ENCODE measurements around the gene NLRP6. TPM values are rescaled to one million over a fixed set of nuclear protein-coding genes. Genes with fewer than 3 reads are reported as not detected.

Gene NLRP6
- total RNA-seq, 1 experiment from 2014 or later = 0.55 TPM

DNA sequence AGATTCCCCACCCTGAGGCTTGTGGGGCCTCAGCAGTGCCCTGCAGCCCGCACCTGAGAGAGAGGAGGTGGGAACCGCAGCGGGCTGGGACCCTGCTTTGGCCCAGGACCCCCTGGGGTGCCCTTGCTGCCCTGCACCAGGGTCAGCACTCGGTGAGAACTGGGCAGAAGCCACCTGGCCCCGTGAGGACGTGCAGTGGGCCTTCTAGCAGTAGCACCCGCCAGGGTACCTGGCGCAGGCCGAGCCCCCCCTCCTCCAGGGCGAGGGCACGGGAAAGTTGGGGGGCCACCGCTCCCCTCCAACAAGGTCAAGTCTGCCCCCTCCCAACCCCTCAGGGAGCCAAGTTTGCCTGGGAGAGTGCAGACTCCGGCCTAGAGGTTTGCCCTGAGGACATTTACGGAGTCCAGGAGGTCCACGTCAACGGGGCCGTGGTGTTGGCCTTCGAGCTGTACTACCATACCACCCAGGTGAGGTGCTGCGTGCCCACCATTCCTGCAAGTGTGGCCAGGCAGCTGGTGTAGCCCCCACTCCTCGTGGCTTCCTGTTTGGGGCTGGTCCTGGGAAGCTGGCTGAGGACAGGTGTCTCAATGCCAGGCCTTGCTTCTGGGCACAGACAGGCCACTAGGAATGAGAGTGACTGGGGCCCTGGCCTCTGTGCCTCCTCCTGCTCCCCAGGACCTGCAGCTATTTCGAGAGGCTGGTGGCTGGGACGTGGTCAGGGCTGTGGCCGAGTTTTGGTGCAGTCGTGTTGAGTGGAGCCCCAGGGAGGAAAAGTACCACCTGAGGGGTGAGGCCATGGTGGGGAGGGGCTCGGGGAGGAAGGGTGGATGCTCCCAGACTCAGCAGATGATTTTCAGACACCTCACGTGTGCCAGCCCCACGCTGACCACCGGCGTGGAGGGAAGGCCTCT, 14.3 kb downstream of the NLRP6 start:
- H3K36me3 ChIP-seq (replicated peaks; ENCODE audit: control insufficient read depth, insufficient read depth, low read length) = peaks cover 2% of the 10 kb centered on the region
- DNase-seq = peak; percentile 30
- peaks cover 11% of the 10 kb centered on the region for H3K27me3 ChIP-seq (ENCODE audit: control insufficient read depth, insufficient read depth, low read length)
- no peak overlapping the region for H3K4me3 ChIP-seq (ENCODE audit: insufficient read depth, low read depth, low read length)

DNA sequence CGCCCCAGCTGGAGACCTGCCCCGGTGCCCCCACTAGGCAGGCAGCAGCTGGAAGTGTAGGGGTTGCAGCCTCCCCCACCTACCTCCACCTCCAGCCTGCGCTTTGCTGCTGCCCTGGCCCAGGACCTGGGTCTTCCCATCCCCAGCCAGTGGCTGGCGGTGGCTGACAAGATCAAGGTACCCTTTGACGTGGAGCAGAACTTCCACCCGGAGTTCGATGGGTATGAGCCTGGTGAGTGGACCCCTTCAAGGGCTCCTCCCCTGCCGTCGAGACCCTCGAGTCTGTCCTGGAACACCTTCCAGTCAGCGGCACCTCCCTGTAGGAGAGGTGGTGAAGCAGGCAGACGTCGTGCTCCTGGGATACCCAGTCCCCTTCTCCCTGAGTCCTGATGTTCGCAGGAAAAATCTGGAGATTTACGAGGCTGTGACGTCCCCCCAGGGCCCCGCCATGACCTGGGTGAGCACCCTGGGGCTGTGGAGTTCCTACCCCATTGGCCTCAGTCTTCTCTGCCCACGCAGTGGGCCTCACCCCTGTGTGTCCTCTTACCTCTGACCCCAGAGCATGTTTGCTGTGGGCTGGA, 15.2 kb downstream of the NLRP6 start:
- peak; percentile 33 for DNase-seq
- Histone ChIP-seq H3K4me3 (ENCODE audit: insufficient read depth, low read depth, low read length) (no peak overlapping the region), H3K27me3 (ENCODE audit: control insufficient read depth, insufficient read depth, low read length) (peaks cover 2% of the 10 kb centered on the region), H3K36me3 (replicated peaks; ENCODE audit: control insufficient read depth, insufficient read depth, low read length) (peaks cover 2% of the 10 kb centered on the region)

DNA sequence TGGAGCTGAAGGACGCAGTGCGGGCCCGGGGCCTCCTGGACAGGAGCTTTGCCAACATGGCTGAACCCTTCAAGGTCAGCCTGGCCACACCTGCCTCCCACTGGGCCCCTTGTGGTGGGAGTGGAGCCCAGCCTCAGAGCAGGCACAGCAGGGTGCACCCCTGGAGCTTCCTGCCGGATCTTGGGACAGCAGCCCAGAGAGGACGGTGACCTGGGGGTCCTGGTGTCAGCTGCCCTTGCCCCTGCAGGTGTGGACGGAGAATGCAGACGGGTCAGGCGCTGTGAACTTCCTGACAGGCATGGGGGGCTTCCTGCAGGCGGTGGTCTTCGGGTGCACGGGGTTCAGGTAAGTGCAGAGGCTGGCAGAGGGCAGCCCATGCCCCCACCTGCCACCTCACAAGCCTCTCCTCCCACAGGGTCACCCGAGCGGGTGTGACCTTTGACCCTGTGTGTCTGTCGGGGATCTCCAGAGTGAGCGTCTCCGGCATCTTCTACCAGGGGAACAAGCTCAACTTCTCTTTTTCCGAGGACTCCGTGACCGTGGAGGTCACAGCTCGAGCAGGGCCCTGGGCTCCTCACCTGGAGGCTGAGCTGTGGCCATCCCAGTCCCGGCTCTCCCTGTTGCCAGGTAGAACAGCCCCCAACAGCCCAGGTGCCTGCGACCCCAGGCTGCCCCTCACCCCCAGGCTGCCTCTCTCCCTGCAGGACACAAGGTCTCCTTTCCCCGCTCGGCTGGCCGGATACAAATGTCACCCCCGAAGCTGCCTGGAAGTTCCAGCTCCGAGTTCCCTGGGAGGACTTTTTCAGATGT, 15.8 kb downstream of the NLRP6 start:
- H3K36me3 ChIP-seq (replicated peaks; ENCODE audit: control insufficient read depth, insufficient read depth, low read length) = peaks cover 2% of the 10 kb centered on the region
- H3K4me3 ChIP-seq (ENCODE audit: insufficient read depth, low read depth, low read length) = no peak overlapping the region
- peak; percentile 35 for DNase-seq
- H3K27me3 ChIP-seq (ENCODE audit: control insufficient read depth, insufficient read depth, low read length) = no peaks in the 10 kb centered on the region

DNA sequence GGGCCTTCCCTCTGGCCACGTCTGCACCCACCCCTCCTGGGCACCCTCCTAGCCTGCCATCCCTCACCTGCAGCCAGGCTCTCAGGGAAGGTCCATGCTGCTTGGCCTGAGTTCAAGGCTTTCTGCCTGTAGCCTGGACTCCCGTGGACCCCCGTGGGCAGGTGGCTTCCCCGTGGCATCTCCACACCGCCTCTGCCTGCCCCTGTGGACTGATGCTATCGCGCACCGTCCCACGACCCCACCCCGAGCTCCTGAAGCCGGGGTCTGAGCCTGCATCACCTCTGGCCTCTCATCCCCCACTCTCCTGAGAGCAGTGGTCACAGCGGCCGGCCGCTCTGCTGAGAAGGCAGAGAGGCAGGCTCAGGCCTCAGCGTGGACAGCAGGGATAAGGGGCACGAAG, 16.6 kb downstream of the NLRP6 start:
- peaks cover 2% of the 10 kb centered on the region for H3K36me3 ChIP-seq (replicated peaks; ENCODE audit: control insufficient read depth, insufficient read depth, low read length)
- peak; percentile 31 for DNase-seq
- H3K27me3 ChIP-seq (ENCODE audit: control insufficient read depth, insufficient read depth, low read length) = no peaks in the 10 kb centered on the region
- no peak overlapping the region for H3K4me3 ChIP-seq (ENCODE audit: insufficient read depth, low read depth, low read length)

DNA sequence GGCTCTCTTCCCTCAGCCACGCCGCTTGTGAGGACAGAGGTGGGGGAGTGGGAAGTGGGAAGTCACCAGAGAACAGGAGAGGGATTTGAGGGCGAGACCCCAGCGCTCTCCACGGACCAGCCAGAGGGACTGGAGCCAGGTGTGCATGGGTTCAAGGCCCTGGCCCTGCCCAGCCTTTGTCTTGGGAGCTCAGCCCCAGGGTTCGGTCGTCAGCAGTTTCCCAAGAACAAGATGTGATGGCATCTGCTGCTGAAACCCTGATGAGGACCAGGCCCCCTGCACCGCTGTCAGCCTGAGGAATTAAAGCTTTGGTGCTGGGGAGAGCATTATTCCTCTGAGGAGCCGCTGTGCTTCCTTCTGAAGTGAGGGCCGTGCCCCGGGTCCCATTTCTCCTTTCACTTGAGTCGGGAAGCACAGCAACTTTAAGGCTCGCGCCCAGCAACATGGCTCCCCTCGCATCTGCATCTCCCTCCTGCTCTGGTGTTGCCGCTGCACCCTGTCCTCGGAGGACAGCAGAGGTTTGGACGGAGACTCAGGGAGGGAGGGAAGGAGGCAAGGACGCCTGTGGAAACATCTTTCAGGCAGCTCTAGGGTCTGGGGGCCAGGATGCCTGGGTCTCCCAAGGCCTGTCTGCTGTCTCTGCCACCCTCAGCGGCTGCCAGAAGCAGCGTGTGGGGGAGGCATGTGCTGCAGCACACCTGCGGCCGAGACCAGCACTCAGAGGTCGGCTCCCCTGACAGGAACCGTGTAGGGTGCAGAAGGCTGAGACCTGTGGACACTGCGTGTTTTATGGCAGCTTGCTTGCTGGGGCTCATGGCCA, 17.4 kb downstream of the NLRP6 start:
- Histone ChIP-seq H3K36me3 (replicated peaks; ENCODE audit: control insufficient read depth, insufficient read depth, low read length) (peaks cover 2% of the 10 kb centered on the region), H3K27me3 (ENCODE audit: control insufficient read depth, insufficient read depth, low read length) (no peaks in the 10 kb centered on the region), H3K4me3 (ENCODE audit: insufficient read depth, low read depth, low read length) (no peak overlapping the region)
- peak; percentile 44 for DNase-seq

DNA sequence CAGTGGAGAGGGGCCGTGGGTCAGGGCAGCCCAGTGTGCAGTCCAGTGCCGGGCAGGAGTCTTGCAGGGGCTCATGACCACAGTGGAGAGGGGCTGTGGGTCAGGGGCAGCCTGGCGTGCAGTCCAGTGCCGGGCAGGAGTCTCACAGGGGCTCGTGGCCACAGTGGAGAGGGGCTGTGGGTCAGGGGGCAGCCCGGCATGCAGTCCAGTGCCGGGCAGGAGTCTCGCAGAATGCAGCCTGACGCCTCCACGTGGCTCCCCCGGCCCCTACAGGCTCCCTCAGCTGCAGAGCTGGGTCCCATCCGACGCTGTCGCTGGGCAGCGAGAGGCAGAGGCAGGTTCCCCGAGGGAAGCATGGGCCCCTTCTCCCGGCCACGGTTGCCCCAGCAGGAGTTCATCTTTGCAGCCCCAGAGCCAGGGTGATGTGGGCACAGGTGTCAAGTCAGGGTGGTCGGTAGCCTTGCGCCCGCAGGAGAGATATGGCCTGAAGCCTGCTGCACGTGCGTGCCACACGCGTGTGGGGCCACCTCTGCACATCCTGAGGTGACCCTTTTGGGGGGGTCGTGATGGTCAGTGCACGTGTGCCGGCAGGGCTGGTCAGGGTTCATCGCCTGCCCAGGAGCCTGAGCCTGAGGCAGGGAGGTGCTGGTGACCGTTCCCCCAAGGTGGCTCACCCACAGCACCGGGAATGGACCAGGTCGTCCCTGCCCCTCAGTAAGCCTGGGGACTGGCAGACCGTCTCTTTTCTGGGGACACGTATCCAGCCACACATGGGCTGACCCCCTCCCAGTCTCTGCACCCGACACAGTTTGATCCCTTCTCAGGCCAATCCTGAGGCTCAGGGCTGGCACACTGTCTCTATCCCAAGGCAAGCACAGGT, 18.2 kb downstream of the NLRP6 start:
- Histone ChIP-seq H3K36me3 (replicated peaks; ENCODE audit: control insufficient read depth, insufficient read depth, low read length) (peaks cover 2% of the 10 kb centered on the region), H3K4me3 (ENCODE audit: insufficient read depth, low read depth, low read length) (no peak overlapping the region), H3K27me3 (ENCODE audit: control insufficient read depth, insufficient read depth, low read length) (no peaks in the 10 kb centered on the region)
- DNase-seq = peak; percentile 55

DNA sequence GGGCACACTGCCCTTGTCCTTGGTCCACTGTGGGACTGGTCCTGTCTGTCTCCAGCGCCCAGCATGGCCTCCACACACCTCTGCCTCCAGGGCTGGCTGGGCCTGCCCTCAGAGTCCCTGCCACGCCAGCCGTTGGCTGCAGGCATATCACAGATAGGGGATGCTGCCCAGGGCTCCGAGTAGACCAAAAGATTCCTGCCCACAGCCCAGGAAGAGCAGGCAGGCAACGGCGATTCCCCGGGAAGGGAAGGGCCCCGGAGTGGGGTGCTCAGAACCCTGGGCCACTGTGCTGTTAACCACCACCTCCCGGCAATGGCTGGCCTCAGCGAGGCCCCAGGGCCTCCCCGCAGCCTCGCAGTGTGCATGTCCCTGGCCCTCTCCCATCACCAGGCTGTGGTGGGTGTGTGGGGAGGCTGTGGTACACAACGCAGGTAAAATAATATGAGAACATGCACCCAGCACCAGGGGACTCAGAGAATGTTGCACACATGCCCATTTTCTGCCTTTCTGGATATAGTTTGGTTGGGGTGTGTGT, 18.9 kb downstream of the NLRP6 start:
- H3K27me3 ChIP-seq (ENCODE audit: control insufficient read depth, insufficient read depth, low read length) = no peaks in the 10 kb centered on the region
- peaks cover 2% of the 10 kb centered on the region for H3K36me3 ChIP-seq (replicated peaks; ENCODE audit: control insufficient read depth, insufficient read depth, low read length)
- H3K4me3 ChIP-seq (ENCODE audit: insufficient read depth, low read depth, low read length) = no peak overlapping the region
- DNase-seq = peak; percentile 51

DNA sequence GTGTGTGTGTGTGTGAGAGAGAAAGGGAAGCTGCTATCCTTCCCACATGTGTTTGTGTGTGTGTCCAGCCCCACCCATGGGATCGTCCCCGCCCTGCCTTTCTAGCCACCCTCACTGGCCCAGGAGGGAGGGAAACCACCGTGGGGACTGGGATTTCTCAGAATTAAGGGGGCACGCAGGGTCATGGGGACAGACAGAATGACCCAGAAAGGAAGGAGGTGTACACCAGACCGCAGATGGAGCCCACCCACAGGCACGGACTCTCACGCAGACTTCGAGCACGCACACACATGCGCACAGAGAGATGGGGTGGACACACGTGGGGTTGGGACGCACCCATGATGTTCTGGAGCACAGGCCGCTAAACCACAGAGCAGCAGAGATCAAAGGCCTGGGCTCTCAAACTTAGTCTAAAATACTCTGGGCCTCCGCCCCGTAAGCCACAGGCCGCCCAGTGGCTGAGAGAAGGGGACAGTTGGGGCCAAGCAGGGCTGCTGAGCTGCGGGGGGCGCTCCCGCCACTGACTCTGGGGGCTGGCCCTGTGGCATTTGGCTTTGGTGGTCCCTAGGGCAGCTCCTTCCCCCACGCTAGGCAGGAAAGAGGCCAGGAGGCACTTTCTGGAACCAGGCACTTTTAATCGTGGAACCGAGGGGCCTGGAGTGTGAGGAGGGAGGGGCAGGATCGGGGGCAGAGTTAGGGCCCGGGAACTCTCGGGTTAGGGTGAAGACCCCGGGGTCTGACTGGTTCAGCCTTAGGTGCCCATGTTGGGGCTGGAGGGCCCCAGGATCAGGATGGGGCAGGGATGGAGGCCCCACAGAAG, 19.6 kb downstream of the NLRP6 start:
- Histone ChIP-seq H3K27me3 (ENCODE audit: control insufficient read depth, insufficient read depth, low read length) (no peaks in the 10 kb centered on the region), H3K4me3 (ENCODE audit: insufficient read depth, low read depth, low read length) (no peak overlapping the region), H3K36me3 (replicated peaks; ENCODE audit: control insufficient read depth, insufficient read depth, low read length) (peaks cover 2% of the 10 kb centered on the region)
- peak; percentile 66 for DNase-seq

DNA sequence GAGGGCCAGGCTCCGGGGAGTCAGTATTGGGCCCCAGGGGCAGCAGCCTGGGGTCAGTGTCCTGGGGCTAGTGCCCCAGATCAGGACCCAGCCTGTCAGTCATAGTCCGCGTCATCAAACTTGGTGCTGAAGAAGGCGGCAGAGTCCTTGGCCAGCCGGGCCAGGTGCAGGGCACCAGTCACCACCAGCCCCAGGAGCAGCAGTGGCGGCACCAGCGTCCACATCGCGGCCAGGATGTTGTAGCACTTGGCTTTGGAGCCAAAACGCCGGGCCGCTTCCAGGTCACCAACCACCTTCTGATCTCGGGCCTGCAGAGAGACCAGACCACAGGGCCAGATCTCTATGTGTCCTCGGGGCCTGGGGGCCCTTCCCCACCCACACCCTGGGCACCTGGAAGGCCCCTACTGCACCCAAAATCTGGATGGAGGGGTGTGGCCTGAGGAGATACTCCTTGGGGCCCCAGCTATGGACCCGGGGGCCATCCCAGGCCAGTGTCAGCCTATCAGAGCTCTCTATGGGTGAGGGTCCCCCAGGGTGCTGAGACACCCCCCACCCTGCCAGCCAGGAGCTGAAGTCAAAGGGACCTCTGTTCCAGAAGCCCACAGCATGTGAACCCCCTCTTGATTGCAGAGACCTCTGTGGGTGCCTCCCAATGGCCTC, 20.3 kb downstream of the NLRP6 start:
- peak; percentile 59 for DNase-seq
- Histone ChIP-seq H3K4me3 (ENCODE audit: insufficient read depth, low read depth, low read length) (no peak overlapping the region), H3K27me3 (ENCODE audit: control insufficient read depth, insufficient read depth, low read length) (no peaks in the 10 kb centered on the region), H3K36me3 (replicated peaks; ENCODE audit: control insufficient read depth, insufficient read depth, low read length) (no peaks in the 10 kb centered on the region; the same call in 1 of the 2 replicates)

DNA sequence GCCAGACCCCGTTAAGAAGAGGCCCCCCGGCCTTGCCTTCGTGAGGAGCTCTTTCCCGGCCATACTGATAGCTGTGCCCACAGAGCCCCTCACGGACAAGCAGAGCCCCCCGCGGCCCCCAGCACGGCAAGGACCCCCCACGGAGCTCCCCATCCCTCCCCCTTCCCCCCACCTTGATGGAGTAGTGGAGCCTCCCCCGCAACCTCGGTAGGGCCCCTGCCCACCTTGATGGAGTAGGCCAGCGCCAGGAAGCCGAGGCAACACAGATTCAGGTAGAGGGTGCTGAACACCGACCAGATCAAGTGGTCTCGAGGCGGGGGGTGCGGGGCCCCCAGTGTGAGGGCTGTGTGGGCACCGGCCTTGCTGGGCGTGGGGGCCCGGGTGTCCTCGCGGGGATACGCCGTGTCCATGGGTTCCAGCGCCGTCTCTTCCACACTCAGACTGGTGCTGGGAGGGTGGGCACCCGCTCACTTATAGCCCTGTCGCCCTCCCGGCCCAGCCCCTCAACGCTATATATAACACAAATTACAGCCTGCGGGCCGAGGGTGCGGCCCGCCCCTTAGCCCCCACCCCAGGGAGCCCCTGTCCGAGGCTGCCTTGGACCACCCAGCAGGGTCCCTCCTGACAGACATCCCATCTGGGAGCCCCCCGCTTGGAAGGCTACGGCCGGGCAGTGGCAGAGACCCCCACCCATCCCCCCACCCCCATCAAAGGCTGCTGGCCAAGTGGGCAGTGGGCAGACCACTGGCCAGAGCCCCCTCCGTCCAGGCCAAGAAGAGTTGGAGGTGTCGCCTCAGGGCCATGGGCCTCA, 21.1 kb downstream of the NLRP6 start, which contains the start of gene IFITM5:
IFITM5 (minus strand) TSS at position 446 of the 811 bp plus-strand sequence; CDS start at position 410, 36 bp downstream.
- DNase-seq = no peak
- H3K36me3 ChIP-seq (replicated peaks; ENCODE audit: control insufficient read depth, insufficient read depth, low read length) = no peaks in the 10 kb centered on the region
- no peaks in the 10 kb centered on the region for H3K27me3 ChIP-seq (ENCODE audit: control insufficient read depth, insufficient read depth, low read length)

DNA sequence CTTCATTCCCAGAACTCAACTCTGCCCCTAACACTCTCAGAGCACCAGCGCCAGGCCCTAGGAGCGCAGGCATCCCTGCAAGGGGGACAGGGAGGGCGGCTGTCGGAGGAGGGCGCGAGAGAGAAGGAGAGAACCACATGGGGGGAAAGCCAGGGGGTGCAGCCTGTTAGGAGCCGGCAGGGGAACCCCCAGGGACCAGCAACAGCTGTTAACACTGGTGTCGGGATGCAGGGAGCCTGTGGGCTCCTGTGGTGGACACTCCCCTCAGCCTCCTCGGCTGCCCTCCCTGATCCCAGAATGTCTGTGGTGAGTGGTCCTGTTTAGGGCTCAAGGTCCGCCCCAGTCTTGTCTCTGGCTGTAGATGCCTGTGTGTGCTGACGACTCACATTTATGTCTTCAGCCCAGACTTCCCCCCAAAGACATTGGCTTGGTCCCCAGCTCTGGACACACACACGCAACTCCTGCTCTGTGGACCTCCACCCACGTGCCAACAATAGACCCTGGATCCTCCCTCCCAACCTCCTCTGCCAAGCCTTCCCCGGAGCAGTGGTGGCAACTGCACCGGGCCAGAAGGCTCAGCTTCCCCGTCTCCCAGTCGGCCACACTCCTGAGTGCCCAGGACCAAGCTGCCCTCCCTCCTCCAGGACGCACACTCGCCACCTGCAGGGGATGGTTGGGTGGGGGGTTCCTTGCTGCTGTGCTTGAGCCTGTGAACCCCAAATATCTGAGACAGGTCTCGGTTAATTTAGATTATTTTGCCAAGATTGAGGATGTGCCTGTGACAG, 21.9 kb downstream of the NLRP6 start:
- no peak overlapping the region for H3K4me3 ChIP-seq (ENCODE audit: insufficient read depth, low read depth, low read length)
- no peaks in the 10 kb centered on the region for H3K27me3 ChIP-seq (ENCODE audit: control insufficient read depth, insufficient read depth, low read length)
- H3K36me3 ChIP-seq (replicated peaks; ENCODE audit: control insufficient read depth, insufficient read depth, low read length) = no peaks in the 10 kb centered on the region
- DNase-seq = peak; percentile 92

More for the DNA sequence above, 21.1 kb downstream of the NLRP6 start, which contains the start of gene IFITM5:
- no peak within 1 kb of the TSS for H3K4me3 ChIP-seq (ENCODE audit: insufficient read depth, low read depth, low read length)

Measured in H7 (cell line).